HEK293T (cell line): ENCODE measurements around the gene RCOR2.

Experiments used
- BHLHE40 ChIP-seq: fragments of 450-650 bp; IDR thresholded peaks from 2 replicates; pipeline ENCODE4 v1.6.1; 2016; ENCODE audit warnings: mild to moderate bottlenecking, moderate library complexity, borderline replicate concordance
- ELF4 ChIP-seq: fragments of 450-650 bp; IDR thresholded peaks from 2 replicates; pipeline ENCODE4 v1.6.1; 2017; ENCODE audit warnings: antibody characterized with exemption
- FOXA1 ChIP-seq: fragments of 450-650 bp; IDR thresholded peaks from 2 replicates; pipeline ENCODE4 v1.6.1; 2016; ENCODE audit warnings: mild to moderate bottlenecking
- FOXK2 ChIP-seq: fragments of 450-650 bp; IDR thresholded peaks from 2 replicates; pipeline ENCODE4 v1.6.1; 2016; ENCODE audit warnings: mild to moderate bottlenecking
- L3MBTL2 ChIP-seq: fragments of 450-650 bp; conservative IDR thresholded peaks from 2 replicates; pipeline ENCODE4 v1.6.1; 2016; ENCODE audit warnings: mild to moderate bottlenecking
- SP1 ChIP-seq: fragments of 450-650 bp; IDR thresholded peaks from 2 replicates; pipeline ENCODE4 v1.6.1; 2017

DNA sequence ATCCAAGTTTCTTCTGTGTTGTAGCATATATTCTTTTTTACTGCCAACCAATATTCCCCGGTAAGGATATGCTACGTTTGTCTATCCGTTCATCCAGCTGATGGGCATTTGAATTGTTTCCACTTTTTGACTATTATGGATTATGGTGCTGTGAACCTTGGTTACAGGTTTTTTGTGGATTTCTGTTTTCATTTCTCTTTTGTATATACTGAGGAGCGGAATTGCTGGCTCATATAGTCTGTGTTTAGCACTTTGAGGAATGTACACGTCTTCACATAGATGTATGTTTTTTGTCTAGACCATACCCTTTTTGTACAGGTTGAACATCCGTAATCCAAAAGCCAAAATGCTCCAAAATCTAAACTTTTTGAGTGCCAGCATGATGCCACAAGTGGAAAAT is 23.6 kb downstream of the RCOR2 start:
- TF ChIP-seq BHLHE40 (no peak), L3MBTL2 (no peak), FOXK2 (no peak), ELF4 (no peak), SP1 (no peak), FOXA1 (no peak)
